Kidney tubule cell (primary cell): Measurements from ENCODE around the gene CTSV.
"Not testable (repeated sequence)": the region's sequence is repeated elsewhere in the genome, so short reads cannot be mapped to it uniquely, and the experiment has no call there.

ENCODE experiments used
- DNase-seq: peaks from one replicate; pipeline ENCODE4 v3.0.0-alpha.2; 2018; ENCODE audit warnings: low spot score

Gene CTSV

DNA sequence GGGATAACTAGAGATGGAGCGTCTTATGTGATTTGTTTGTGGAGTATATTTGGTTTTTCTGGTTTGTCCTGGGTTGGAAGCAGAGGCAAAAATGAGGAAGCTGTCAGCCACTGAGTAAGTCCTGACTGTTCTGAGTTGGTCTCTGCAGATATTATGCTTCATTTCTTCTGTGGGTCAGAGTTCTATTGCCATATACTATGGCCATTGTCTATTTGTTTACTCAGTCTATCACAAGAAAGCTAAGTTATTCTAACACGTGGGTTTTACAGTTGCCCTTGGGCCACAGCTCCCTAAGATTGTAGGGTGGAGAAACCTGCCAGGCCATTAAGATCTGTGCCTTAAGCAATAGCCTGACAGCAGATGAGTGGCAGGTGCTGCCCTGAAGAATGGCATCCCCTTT lies 3.0 kb upstream of the CTSV start:
- DNase-seq: peak; percentile 27

DNA sequence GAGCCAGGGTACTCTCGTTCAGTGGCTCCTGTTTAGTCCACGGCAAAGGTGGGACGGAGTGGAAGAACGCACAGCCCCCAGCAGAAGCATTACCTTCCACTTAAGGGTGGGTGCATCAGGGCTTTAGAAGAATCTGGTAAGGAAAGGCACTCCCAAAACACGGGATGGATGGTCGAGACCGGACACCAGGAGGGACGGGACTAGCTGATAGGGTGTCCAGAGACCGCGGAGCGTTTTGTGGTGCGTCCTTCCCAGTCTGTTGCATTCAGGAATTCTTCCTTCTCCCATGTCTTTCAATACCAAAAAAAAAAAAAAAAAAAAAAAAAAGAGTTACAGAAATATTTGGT lies 545 bp upstream of the CTSV start:
- peak; percentile 50 for DNase-seq

DNA sequence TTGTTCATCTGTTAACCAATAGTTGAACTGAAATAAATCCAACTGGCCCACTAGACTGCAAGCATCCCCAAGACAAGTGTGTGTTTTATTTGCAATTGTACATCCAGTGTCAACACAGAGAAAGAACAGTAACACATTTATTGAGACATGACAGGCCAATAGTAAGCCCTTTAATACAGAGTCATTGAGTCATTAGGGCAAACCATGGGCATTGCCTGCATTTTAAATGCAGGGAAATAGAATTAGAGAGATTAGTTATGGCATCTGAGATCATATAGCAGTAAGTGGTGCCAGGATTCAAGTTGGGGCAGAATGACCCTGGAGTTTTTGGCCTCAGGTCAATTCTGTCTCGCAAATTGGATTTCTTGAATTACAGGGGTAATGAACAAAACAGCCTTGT lies 15.4 kb downstream of the CTSV start:
- not testable (repeated sequence) for DNase-seq

DNA sequence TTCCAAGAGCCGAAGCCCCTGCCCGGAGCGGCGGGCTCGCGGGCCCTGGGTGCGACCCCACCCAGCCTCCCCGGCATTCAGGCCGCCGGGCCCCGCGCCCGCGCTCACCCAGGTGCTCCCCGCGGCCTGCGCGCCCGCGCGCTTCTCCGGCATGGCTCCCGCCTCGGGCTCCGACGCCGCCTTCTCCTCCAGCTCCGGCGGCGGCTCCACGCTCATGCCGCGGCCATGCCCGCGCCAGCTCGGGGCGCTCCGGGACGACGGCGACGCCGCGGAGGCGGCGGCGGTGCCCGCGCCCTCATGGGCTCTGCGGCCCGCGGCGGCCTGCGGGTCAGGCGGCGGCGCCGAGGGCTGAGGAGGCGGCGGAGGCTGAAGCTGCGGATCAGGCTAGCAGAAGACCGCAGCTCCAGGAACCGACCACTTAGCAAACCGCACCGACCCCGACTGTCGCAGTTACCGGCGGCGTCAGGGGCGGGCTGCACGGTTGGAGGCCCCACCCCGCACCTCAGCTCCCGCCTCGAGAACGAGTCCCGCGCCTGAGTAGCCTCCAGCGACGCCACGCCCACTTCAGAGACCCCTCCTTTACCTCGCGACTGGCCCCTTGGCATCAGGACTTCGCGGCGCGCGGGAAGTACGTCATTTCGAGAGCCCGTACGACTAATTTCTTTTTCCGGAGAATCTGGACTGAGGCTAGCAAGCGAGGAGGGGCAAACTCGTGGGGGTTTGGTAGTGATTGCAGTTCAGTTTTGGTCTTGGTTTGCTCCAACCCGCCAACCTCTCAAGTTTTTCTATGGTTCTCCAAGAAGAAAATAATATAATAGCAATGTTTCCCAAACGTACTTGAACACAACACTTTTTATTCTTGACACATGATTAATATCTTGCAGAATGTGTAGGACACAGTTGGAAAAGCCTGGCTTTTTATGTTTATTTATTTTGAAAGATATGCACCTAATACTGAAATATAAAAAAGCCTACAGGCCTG lies 25.5 kb downstream of the CTSV start:
- DNase-seq: peak; percentile 70

DNA sequence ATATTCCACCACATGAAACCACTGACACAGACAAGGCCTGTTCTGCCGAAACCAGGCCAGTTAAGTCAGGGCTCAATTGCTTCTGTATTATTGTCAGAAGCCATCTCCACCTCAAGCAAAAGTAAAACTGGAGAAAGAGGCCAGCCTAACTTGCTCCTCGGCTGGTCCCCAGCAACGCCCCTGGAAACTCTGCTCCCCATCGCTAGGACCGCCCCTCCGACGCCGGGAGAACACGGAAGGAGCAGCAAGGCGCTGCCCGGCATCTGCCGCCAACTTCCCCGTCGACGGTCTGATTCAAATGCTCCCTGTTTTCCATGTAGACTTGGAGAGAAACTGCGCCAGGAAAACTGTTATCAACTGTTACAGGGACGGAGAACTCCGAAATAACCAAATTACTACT lies 26.3 kb downstream of the CTSV start:
- peak; percentile 8 for DNase-seq

DNA sequence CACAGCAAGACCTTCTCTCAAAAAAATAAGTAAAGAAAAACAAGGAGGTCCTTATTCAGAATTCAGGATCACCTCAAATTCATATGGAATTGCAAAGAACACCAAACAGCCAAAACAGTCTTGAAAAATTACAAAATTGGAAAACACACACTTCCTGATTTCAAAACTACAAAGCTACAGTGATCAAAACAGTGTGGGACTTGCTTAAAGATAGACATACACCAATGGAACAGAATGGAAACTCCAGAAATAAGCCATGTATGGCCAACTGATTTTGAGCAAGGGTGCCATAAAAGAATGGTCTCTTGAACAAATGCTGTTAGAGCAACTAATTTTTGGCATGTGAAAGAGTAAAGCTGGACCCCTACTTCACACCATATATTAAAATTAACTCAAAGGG lies 36.7 kb downstream of the CTSV start:
- not testable (repeated sequence) for DNase-seq

DNA sequence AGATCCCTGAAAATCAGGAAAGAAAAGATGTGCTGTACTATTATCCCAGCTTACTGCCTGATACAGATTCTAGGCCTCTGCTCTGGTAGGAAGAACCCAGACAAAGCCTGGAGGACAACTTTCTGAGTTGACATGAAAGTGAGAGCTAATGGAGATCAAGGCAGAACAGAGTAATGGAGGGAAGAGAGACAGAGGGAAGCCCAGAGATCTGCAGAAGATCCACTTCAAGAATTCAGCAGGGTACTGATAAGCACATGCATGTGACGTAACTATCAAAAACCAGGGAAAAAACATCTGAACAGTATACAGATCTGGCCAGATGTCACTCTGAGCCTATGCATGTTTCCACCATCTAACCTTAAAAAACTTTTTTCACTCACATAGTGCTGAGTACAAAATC lies 37.6 kb downstream of the CTSV start:
- DNase-seq: not testable (repeated sequence)

DNA sequence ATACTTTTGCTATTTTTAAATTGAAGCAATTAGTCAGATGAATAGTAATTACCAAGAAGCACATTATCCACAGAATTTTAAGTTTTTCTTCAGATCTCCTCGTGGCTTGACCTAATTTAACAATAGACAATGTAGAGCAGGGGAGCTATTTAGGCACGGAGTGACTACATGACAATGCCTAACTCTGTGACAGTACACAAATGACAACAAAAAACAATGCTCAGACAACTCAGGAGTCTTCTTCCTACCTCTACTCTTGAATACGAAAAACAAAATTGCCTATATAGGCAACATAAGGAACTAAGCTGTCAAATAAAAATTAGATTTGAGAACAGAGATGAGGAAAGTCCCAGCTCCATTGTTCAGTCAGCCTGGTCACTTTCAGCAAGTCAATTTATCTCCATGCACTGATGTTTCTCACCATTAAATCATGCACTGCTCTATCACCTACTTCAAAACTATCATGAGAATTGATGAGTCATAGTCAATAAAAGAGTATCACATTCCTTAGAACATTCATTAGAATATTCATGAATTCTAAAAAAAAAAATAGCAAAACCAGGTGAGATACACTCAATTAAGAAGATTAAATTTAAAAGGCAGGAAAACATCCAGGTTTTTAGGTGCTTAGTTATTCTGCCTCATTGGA lies 38.7 kb downstream of the CTSV start:
- DNase-seq: peak; percentile 11

DNA sequence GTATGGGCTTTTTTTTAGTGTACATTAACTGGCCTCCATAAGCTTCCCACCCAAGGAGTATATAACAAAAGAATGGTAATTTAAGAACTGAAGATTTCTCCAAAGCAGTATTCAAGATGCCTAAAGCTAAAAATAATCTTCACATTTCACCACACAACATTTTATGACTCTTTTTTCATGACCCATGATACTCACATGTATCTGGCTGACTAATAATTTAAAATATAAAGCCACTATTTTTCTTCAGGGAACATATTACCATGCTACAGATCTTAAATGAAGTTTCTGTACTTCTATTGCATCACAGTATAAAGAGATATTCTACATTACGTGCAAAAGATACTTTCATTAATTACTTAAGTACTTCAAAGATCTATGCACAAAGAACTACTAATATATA lies 39.2 kb downstream of the CTSV start:
- DNase-seq: not testable (repeated sequence)

DNA sequence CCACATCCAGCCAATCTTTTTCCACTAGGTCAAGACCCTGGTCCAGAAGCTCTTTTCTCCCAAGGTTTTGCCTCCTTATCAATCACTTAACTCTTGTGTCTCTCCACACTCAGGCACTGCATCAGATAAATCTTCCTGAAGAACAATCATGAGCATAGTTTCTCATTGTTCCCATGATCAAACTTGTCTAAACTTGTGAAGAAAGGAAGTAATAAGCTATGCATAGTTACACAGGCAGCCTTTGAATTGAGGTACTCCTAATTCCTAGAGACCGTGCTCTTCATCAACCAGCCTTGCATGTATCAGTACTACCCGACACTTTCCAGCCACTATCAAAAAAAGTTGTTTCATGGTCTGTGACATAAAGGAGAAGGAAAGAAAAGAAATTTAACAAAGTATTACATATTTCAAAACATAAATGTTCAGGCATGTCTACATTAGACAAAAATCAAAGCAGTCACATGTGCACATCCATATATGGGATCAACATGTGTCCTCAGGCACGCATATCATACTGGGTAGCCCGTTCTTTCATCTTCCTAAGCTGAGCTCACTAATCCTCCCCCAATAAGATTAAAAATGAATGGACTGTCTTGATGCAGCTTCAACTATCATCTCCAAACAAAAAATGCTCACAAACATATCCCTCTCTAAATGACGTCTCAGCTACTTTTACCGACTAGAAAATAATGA lies 41.8 kb downstream of the CTSV start:
- DNase-seq: not testable (repeated sequence)

DNA sequence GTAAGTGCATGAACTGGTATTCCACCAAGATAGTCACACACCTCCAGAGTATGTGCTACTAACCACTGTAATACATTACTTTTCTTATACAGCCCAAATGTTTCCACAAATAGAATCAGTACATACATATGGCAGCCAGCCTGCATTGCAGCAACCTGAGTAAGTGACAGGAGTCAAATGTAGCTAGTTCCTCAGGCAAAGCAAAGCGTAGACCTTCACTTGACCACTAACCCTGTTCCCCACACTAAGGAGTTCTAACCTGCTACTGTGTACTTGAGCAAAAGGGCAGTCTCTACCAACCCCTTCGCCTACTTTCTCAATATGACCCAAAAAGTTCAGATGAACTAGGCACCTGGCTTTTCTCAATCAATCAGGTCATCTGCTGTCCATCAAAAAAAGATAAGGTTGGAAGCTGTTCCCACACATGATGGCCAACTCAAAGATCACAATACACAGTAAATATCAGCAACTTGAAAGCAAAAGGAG lies 44.4 kb downstream of the CTSV start:
- DNase-seq: not testable (repeated sequence)

DNA sequence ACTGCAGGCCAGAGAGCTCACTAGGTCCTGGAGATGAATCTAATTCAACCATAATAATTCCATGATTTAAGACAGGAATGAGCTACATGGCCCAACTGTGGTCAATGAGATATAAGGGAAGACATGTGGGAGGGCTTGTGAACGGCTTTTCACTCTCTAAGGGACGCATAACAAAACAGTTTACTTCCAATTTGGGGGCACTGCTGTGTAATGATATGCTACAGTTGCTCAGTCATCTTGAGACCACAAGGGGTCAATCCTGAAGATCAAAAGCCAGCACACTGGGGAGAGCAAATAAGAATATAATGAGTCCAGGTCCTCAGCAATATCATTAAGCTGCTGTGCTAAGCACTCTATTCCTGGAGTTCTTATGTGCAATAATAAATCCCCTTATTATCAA lies 46.6 kb downstream of the CTSV start:
- not testable (repeated sequence) for DNase-seq

DNA sequence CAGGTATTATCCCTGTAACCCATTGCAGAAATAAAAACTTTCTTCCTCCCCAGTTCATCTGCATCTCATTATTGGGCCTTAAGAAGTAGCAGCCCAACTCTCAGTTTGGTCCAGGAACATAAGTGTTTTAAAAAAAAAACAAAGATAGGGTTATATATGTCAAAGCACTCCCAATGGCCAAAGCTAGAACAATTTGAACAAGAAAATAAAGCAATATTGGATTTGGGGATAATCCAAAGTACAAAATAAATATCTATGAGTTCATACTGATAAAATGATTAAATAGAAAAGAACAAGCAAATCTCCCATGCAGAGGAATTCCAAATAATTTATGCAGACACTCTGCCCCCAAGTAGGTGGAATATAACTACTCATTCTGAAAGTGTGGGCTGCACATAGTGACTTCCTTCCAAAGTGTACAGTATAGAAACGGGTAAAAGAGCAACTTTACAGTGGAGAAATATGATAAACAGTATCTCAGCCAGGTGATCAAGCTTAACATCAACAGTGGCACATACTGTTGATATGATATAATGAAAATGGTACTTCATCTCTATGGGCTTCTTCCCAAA lies 49.1 kb downstream of the CTSV start:
- DNase-seq: not testable (repeated sequence)

DNA sequence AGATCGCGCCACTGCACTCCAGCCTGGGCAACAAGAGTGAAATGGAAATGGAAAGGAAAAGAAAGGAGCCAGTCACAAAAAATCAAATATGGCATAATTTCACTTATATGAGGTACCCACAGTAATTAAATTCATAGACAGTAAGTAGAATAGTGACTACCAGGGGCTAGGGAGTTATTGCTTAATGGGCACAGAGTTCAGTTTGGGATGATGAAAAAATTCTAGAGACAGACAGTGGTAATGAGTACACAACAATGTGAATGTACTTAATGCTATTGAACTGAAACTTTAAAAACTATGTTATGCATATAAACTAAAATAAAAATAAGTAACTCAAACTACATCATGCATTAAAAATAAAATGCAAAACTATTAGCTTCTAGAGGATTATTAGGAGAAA lies 54.1 kb downstream of the CTSV start:
- not testable (repeated sequence) for DNase-seq

DNA sequence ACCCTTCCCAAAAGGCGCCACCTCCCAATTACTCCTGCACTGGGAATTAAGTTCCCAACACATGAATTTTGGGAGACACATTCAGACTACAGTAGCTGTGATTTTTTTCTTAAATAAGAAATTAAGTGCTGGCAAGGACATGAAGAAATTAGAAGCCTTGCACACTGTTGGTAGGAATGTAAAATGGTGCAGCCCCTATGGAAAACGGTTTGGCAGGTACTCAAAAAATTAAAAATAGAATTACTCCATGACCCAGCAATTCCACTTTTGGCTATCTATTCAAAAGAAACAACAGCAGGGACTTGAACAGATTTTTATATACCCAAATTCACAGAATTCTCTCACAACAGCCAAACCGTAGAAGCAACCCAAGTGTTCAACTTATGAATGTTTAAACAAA lies 54.8 kb downstream of the CTSV start:
- DNase-seq: not testable (repeated sequence)

DNA sequence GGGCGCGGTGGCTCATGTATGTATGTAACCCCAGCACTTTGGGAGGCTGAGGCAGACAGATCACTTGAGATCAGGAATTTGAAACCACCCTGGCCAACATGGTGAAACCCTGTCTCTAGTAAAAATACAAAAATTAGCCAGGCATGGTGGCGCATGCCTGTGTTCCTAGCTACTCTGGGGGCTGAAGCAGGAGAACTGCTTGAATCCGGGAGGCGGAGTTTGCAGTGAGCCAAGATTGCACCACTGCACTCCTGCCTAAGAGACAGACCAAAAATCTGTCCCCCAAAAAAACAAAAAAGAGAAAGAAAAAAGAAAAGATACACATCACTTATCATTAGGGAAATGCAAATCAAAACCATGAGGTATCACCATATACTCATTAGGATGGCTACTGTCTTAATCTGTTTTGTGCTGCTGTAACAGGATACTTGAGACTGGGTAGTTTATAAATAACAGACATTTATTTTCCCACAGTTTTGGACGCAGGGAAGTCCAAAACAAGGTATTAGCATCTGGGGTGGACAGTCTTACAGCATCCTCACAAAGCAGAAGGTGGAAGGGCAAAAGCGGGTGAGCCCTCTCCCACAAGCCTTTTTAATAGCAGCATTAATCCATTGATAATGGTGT lies 55.3 kb downstream of the CTSV start:
- DNase-seq: not testable (repeated sequence)
